ENCODE results near the gene FGD2. TPM values are rescaled to one million over a fixed set of nuclear protein-coding genes. Genes with fewer than 3 reads are reported as not detected.

The FGD2 gene
- total and polyA plus RNA-seq, 2 of the 8 experiments (the other 6 are each of a cell fraction or from before 2014, with no cell fraction given), result 0.12 to 0.32 TPM

DNA sequence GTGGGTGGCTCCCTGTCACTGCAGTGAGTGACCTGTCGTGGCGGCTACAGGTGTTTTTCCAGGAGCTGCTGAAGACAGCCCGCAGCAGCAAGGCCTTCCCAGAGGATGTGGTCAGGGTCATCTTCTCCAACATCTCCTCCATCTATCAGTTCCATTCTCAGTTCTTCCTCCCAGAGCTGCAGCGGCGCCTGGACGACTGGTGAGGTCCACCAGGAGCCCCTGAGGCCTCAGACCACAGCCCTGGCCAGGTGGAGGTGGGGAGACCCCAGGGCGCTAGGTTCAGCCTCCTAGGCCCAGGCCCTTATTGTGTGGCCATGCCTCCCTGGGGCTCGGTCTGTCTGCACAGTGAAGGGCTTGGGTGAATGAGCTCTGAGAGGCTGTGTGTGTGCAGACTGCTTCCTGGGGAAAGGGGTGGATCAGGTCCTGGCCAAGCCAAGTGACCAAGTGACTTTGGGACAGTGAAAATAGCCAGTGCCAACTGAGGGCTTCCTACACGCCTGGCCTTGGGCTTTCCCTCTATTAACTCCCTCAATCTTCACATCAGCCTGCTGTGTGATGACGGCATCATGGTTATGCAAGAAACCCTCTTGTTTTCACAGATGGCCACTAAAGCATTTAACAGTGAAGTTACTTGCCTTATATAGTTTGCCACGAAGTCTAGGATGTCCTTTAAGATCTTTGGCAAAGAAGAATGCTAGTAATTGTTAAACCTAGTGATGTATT, 6.4 kb downstream of the FGD2 start:
- H3K18ac ChIP-seq (ENCODE audit: extremely low read depth, low read length), result no peak overlapping the region
- H2AFZ ChIP-seq (ENCODE audit: low read length), result no peak overlapping the region
- 88% methylated on average over 9 of the region's 11 CpGs; no CpG with 5 or more reads in 1 of the 2 experiments for WGBS, 2 experiments (ENCODE audit: extremely low coverage in 1 of 2, insufficient coverage in 1 of 2, insufficient read length in 1 of 2, insufficient replicate concordance in 2 of 2, low coverage in 1 of 2, low lambda C conversion rate in 2 of 2, missing lambda C conversion rate in 1 of 2)
- CTCF ChIA-PET (ENCODE audit: partially characterized antibody), result interaction anchor here (0.6 to 2.4 kb wide), 8 partner anchors 8 to 369 kb away, joined by 3 to 10 read pairs (median 4); no protein-coding TSS in a partner anchor
- H2BK15ac ChIP-seq (ENCODE audit: low read length), result no peak overlapping the region
- H4K20me1 ChIP-seq (replicated peaks in 1 of 2; ENCODE audit: control insufficient read depth in 1 of 2, insufficient read depth in 2 of 2, low read length in 2 of 2), result no peaks in the 10 kb centered on the region
- peak overlapping the region; percentile 38; the same call in 1 of the 2 replicates for H4K8ac ChIP-seq (ENCODE audit: extremely low read depth, insufficient read depth, low read length)
- no peak overlapping the region for H3K4me3 ChIP-seq (ENCODE audit: extremely low read depth in 1 of 4, insufficient read depth in 2 of 4, low read depth in 3 of 4, low read length in 4 of 4)
- H3K23me2 ChIP-seq (ENCODE audit: low read depth, low read length), result no peaks in the 10 kb centered on the region
- no peaks in the 10 kb centered on the region for H3K79me2 ChIP-seq (ENCODE audit: control insufficient read depth in 1 of 2, insufficient read depth in 2 of 2, low read length in 2 of 2)
- DNase-seq (ENCODE audit: low read depth in 1 of 2, low spot score in 2 of 2), result no peak
- no peak overlapping the region for H2BK12ac ChIP-seq (ENCODE audit: low read depth, low read length)
- no peak overlapping the region for H3K4me2 ChIP-seq (ENCODE audit: insufficient read depth in 1 of 2, low read depth in 2 of 2, low read length in 2 of 2)
- no peak overlapping the region for H3K14ac ChIP-seq (ENCODE audit: insufficient read length)
- no peak overlapping the region for H3K23ac ChIP-seq (ENCODE audit: insufficient read length)
- H3K79me1 ChIP-seq (ENCODE audit: low read depth, low read length), result no peaks in the 10 kb centered on the region
- no peaks in the 10 kb centered on the region; a peak in 2 of 7 replicates for H3K4me1 ChIP-seq (replicated peaks in 1 of 4; ENCODE audit: control insufficient read depth in 3 of 4, insufficient read depth in 4 of 4, low read length in 3 of 4)
- no peak for FAIRE-seq
- POLR2A ChIA-PET (ENCODE audit: partially characterized antibody), result interaction anchor here (0.7 to 1.7 kb wide), 4 partner anchors 14 to 137 kb away, joined by 4 read pairs; partner anchors contain the start of gene PPIL1
- no peaks in the 10 kb centered on the region for H3K9me3 ChIP-seq (ENCODE audit: insufficient read depth in 2 of 2, low read depth in 1 of 2, low read length in 1 of 2)
- H4K5ac ChIP-seq (ENCODE audit: insufficient read length, low read depth, low read length), result no peak overlapping the region
- H3K36me3 ChIP-seq (ENCODE audit: control insufficient read depth in 2 of 4, insufficient read depth in 4 of 4, low read length in 3 of 4), result no peaks in the 10 kb centered on the region
- TF ChIP-seq HDAC2 (IDR thresholded peaks at IDR 0.05; ENCODE audit: borderline replicate concordance in 1 of 2, low read depth in 2 of 2, low read length in 2 of 2) (no peak), CBX8 (IDR thresholded peaks at IDR 0.05; ENCODE audit: borderline replicate concordance, low read depth, low read length) (no peak), TBP (IDR thresholded peaks at IDR 0.05; ENCODE audit: low read depth, low read length) (no peak), CREB1 (IDR thresholded peaks at IDR 0.05) (no peak), CHD1 (IDR thresholded peaks at IDR 0.05; ENCODE audit: low read depth, low read length) (no peak)
- TF ChIP-seq, protein P1, sequence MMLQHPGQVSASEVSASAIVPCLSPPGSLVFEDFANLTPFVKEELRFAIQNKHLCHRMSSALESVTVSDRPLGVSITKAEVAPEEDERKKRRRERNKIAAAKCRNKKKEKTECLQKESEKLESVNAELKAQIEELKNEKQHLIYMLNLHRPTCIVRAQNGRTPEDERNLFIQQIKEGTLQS (IDR thresholded peaks at IDR 0.05; ENCODE audit: insufficient read depth, low read depth, low read length), result no peak
- H3K9ac ChIP-seq (replicated peaks in 1 of 4; ENCODE audit: extremely low read depth in 1 of 4, low read depth in 3 of 4, low read length in 3 of 4), result no peak overlapping the region
- H3K56ac ChIP-seq (replicated peaks; ENCODE audit: insufficient read length, low read depth, low read length), result no peak overlapping the region
- H2BK20ac ChIP-seq (ENCODE audit: low read length), result no peak overlapping the region
- no peak overlapping the region for H4K91ac ChIP-seq (replicated peaks; ENCODE audit: insufficient read length, low read length)
- H2BK5ac ChIP-seq (ENCODE audit: low read depth, low read length), result no peak overlapping the region
- no peaks in the 10 kb centered on the region for H3K27me3 ChIP-seq (replicated peaks in 1 of 4; ENCODE audit: control insufficient read depth in 3 of 4, extremely low read depth in 1 of 4, insufficient read depth in 3 of 4, low read length in 3 of 4)
- H3K27ac ChIP-seq (ENCODE audit: low read depth, low read length), result no peak overlapping the region
- H3K4ac ChIP-seq (replicated peaks; ENCODE audit: insufficient read length, low read depth, low read length), result no peak overlapping the region
- no peak overlapping the region for H2AK5ac ChIP-seq (ENCODE audit: low read depth, low read length)
- H2BK120ac ChIP-seq (replicated peaks; ENCODE audit: low read depth, low read length), result no peak overlapping the region

Data from H1 (cell line).